Muscle layer of colon (tissue), 2 donors: ENCODE measurements around the gene ZBTB20.

Experiments used
- H3K27ac ChIP-seq: one replicate; pipeline ENCODE4 v1.7.0; 2013; ENCODE audit warnings: low read depth, mild to moderate bottlenecking, low read length, moderate library complexity
- H3K27me3 ChIP-seq, 2 donors: one replicate each; pipeline ENCODE4 v1.7.0; 2013; ENCODE audit warnings: low read length in 2 of 2, mild to moderate bottlenecking in 2 of 2; ENCODE audit not compliant: insufficient read depth in 2 of 2, control insufficient read depth in 1 of 2
- H3K36me3 ChIP-seq: one replicate; pipeline ENCODE4 v1.7.0; 2013; ENCODE audit warnings: mild to moderate bottlenecking, low read length; ENCODE audit not compliant: insufficient read depth
- H3K4me1 ChIP-seq: one replicate; pipeline ENCODE4 v1.7.0; 2013; ENCODE audit warnings: mild to moderate bottlenecking, low read length; ENCODE audit not compliant: insufficient read depth
- H3K4me3 ChIP-seq, 2 donors: one replicate each; pipeline ENCODE4 v1.7.0; 2013; ENCODE audit warnings: low read length in 2 of 2, low read depth in 1 of 2, mild to moderate bottlenecking in 1 of 2, moderate library complexity in 1 of 2
- H3K9ac ChIP-seq: one replicate; pipeline ENCODE4 v1.7.0; 2013; ENCODE audit warnings: low read length
- H3K9me3 ChIP-seq: one replicate; pipeline ENCODE4 v1.7.0; 2013; ENCODE audit warnings: mild to moderate bottlenecking, low read length
- donor health status: abdominal sarcoma.
- donor health status: Adenocarcinoma of cecum.

ZBTB20 gene

GRCh38 chr3:114294940-114295480, 852.1 kb downstream of the ZBTB20 start:
- Histone ChIP-seq H3K9me3 (no peaks in the 10 kb centered on the region), H3K27me3 (no peaks in the 10 kb centered on the region), H3K27ac (no peak overlapping the region), H3K36me3 (no peaks in the 10 kb centered on the region), H3K4me1 (no peaks in the 10 kb centered on the region), H3K4me3 (no peak overlapping the region), H3K9ac (no peak overlapping the region)

GRCh38 chr3:114293838-114294535, 853.1 kb downstream of the ZBTB20 start, which contains the start of gene TIGIT:
TSS of gene TIGIT (plus strand) at chr3:114294028. CDS start at chr3:114294062, 34 bp downstream.
- Histone ChIP-seq H3K4me3 (no peak within 1 kb of the TSS), H3K9me3 (no peaks in the 10 kb centered on the region), H3K27ac (no peak within 1 kb of the TSS), H3K9ac (no peak within 1 kb of the TSS), H3K4me1 (no peaks in the 10 kb centered on the region), H3K36me3 (no peaks in the 10 kb centered on the region), H3K27me3 (no peaks in the 10 kb centered on the region)

GRCh38 chr3:114290911-114291901, 855.9 kb downstream of the ZBTB20 start:
- H3K9me3 ChIP-seq = no peaks in the 10 kb centered on the region
- H3K4me1 ChIP-seq = no peaks in the 10 kb centered on the region
- no peak overlapping the region for H3K4me3 ChIP-seq
- H3K9ac ChIP-seq = no peak overlapping the region
- no peaks in the 10 kb centered on the region for H3K27me3 ChIP-seq
- H3K36me3 ChIP-seq = no peaks in the 10 kb centered on the region
- H3K27ac ChIP-seq = no peak overlapping the region

- Histone ChIP-seq H3K27ac (no peak overlapping the region), H3K36me3 (no peaks in the 10 kb centered on the region), H3K4me1 (no peaks in the 10 kb centered on the region), H3K9ac (no peak overlapping the region), H3K27me3 (no peaks in the 10 kb centered on the region), H3K9me3 (no peaks in the 10 kb centered on the region), H3K4me3 (no peak overlapping the region)
These were observed 860.8 kb downstream of the ZBTB20 start for GRCh38 chr3:114286266-114286665.

- no peaks in the 10 kb centered on the region for H3K4me1 ChIP-seq
- H3K4me3 ChIP-seq = no peak overlapping the region
- H3K36me3 ChIP-seq = no peaks in the 10 kb centered on the region
- no peak overlapping the region for H3K9ac ChIP-seq
- H3K9me3 ChIP-seq = no peaks in the 10 kb centered on the region
- no peaks in the 10 kb centered on the region for H3K27me3 ChIP-seq
- H3K27ac ChIP-seq = no peak overlapping the region
These were observed 861.3 kb downstream of the ZBTB20 start for GRCh38 chr3:114285648-114286230.

- no peak overlapping the region for H3K27ac ChIP-seq
- no peaks in the 10 kb centered on the region for H3K4me1 ChIP-seq
- no peaks in the 10 kb centered on the region for H3K9me3 ChIP-seq
- H3K4me3 ChIP-seq = no peak overlapping the region
- H3K27me3 ChIP-seq = no peaks in the 10 kb centered on the region
- H3K36me3 ChIP-seq = no peaks in the 10 kb centered on the region
- no peak overlapping the region for H3K9ac ChIP-seq
These were observed 862.4 kb downstream of the ZBTB20 start for GRCh38 chr3:114284644-114285043.
